GM13977 (cell line): ENCODE measurements around the gene APOB.

Source experiments
- DNase-seq: peaks from one replicate; pipeline ENCODE4 v3.0.0; 2012; ENCODE audit warnings: low spot score
- in situ Hi-C: fragments of 300-500 bp; cut with MboI; formaldehyde crosslinking; loops from one replicate; pipeline ENCODE4 v1.12.0; 2022; ENCODE audit warnings: low sequenced_read_pairs, low pct_unique_long_range_greater_than_20kb, mixed read lengths, inconsistent platforms; ENCODE audit not compliant: unreplicated experiment
- TF ChIP-seq, protein P1 (sequence below): IDR thresholded peaks from 2 replicates; pipeline ENCODE4 v1.5.1; 2012; ENCODE audit warnings: mild to moderate bottlenecking, control low read depth; ENCODE audit not compliant: insufficient read depth; ENCODE audit errors: extremely low read depth, missing control alignments

Gene APOB

GRCh38 chr2:20970068-20970467, 73.8 kb downstream of the APOB start:
- TF ChIP-seq, protein P1, sequence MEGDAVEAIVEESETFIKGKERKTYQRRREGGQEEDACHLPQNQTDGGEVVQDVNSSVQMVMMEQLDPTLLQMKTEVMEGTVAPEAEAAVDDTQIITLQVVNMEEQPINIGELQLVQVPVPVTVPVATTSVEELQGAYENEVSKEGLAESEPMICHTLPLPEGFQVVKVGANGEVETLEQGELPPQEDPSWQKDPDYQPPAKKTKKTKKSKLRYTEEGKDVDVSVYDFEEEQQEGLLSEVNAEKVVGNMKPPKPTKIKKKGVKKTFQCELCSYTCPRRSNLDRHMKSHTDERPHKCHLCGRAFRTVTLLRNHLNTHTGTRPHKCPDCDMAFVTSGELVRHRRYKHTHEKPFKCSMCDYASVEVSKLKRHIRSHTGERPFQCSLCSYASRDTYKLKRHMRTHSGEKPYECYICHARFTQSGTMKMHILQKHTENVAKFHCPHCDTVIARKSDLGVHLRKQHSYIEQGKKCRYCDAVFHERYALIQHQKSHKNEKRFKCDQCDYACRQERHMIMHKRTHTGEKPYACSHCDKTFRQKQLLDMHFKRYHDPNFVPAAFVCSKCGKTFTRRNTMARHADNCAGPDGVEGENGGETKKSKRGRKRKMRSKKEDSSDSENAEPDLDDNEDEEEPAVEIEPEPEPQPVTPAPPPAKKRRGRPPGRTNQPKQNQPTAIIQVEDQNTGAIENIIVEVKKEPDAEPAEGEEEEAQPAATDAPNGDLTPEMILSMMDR = no peak
- in situ Hi-C loops = no loop called here
- no peak for DNase-seq

- TF ChIP-seq, protein P1 = no peak
- DNase-seq = no peak
- in situ Hi-C loops = loop anchor here (10.0 kb wide), 2 partner anchors 181 to 301 kb away; partner anchors contain the start of gene GDF7
These were observed 77.7 kb downstream of the APOB start for GRCh38 chr2:20966061-20966595.

GRCh38 chr2:20965221-20965620, 78.7 kb downstream of the APOB start:
- DNase-seq = no peak
- TF ChIP-seq, protein P1 = no peak
- in situ Hi-C loops = loop anchor here (10.0 kb wide), 2 partner anchors 180 to 300 kb away; partner anchors contain the start of gene GDF7

DNA sequence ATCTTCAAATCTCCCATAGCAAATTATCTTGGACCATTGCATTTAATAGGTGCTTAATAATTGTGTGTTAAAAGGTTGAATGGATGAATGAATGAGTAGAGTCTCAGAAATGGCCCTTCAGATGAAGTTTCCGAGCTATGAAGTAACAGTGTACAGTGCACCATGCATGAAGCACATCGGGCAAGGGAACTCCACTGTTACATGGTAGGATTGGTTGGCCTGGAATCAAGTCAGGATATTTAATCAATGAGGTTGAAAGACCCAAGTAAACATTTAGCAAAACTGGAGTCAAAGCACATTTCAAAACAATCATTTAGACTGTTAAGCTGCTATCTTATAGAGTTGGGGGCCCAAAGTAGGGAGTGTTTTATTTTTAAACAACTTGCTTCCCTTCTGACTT, 80.0 kb downstream of the APOB start:
- in situ Hi-C loops = loop anchor here (10.0 kb wide), 2 partner anchors 179 to 299 kb away; partner anchors contain the start of gene GDF7
- TF ChIP-seq, protein P1 = no peak
- no peak for DNase-seq

DNA sequence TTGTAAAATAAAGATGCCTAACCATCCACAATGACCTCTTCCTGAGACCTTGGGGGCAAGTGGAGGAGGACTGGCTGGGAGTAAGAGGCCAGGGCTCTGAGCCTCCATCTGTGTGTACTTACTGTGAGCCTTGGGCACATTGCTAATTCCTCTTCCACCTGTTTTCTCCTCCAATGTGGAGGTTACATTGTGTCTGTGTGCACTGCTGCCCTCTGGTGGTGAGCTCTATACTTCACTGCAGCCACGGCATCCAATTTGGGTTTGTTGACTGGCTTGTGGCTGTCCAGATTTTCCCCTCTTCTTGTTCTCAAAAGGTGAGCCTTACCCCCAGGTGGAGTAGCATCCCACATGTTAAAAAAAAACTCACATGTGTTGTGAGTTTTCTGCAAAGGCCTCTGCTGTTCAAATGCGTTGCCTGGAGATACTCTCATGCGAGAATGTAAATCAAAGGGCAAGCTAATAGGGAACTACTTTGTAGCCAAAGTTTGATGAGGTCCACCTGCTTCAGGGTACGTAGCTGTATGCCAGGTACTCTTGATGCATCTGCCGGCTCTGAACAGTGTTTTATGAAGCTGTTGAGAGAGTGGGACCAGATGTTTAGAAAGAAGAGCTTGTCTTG, 80.8 kb downstream of the APOB start:
- TF ChIP-seq, protein P1 = peak; percentile 91
- DNase-seq = peak; percentile 78
- in situ Hi-C loops = loop anchor here (10.0 kb wide), 2 partner anchors 178 to 298 kb away; partner anchors contain the start of gene GDF7

DNA sequence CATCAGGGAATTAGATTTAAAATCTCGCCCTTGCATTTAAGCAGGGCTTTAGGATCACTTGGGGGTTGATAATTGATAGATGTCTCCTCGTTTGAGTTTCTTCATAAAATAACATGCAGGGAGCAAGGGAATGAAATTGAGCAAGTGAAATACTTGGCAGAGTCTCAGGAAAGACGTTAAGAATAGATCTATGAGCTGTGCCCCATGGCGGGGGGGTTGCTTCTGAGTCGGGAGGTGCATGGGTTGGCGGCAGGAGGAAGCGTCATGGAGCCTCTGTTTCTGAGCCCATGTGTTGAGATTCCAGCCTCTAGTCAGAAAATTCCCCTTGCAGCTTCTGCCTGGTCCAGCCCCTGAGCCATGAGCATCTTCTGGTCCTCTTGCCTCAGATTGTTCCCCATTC, 82.0 kb downstream of the APOB start:
- in situ Hi-C loops = loop anchor here (10.0 kb wide), 2 partner anchors 177 to 297 kb away; partner anchors contain the start of gene GDF7
- no peak for DNase-seq
- TF ChIP-seq, protein P1 = no peak
